H1 (cell line): ENCODE measurements around the gene ADD3. TPM values are rescaled to one million over a fixed set of nuclear protein-coding genes. Genes with fewer than 3 reads are reported as not detected.
"Not testable (repeated sequence)": the region's sequence is repeated elsewhere in the genome, so short reads cannot be mapped to it uniquely, and the experiment has no call there.

ENCODE experiments used
- CTCF ChIA-PET: fragments of 300-600 bp; sonication (Branson Sonifier 250); formaldehyde crosslinking; loops from one replicate; lab custom pipeline; 2021; ENCODE audit not compliant: partially characterized antibody; lab: Charles Lee
- POLR2A ChIA-PET: fragments of 300-600 bp; sonication (Branson Sonifier 250); formaldehyde crosslinking; loops from one replicate; lab custom pipeline; 2021; ENCODE audit warnings: inconsistent platforms; ENCODE audit not compliant: partially characterized antibody; lab: Charles Lee
- DNase-seq, 2 experiments: peaks; one replicate each; pipeline versions ENCODE4 v3.0.0 to v3.0.0-alpha.2; 2010 to 2022; ENCODE audit warnings: low spot score in 2 of 2, low read depth in 1 of 2, mixed read lengths in 1 of 2
- FAIRE-seq: peaks from 2 replicates; lab custom pipeline; 2011; peaks lifted over from hg19 to GRCh38; lab: Jason Lieb, UNC
- H2AFZ ChIP-seq: 2 replicates; pipeline ENCODE4 v1.8.1; 2012; ENCODE audit warnings: low read length, inconsistent platforms
- H2AK5ac ChIP-seq: 2 replicates; pipeline ENCODE4 v1.6.1; 2013; ENCODE audit warnings: low read depth, low read length
- H2BK120ac ChIP-seq: replicated peaks from 2 replicates; pipeline ENCODE3; 2013; ENCODE audit warnings: low read depth, low read length, inconsistent platforms
- H2BK12ac ChIP-seq: 2 replicates; pipeline ENCODE4 v1.6.1; 2013; ENCODE audit warnings: low read depth, low read length
- H2BK15ac ChIP-seq: 2 replicates; pipeline ENCODE4 v1.6.1; 2013; ENCODE audit warnings: low read length
- H2BK20ac ChIP-seq: 2 replicates; pipeline ENCODE4 v1.6.1; 2013; ENCODE audit warnings: low read length
- H2BK5ac ChIP-seq: 2 replicates; pipeline ENCODE4 v1.6.1; 2013; ENCODE audit warnings: low read depth, low read length
- H3K14ac ChIP-seq: 2 replicates; pipeline ENCODE4 v1.6.1; 2013; ENCODE audit warnings: inconsistent platforms; ENCODE audit not compliant: insufficient read length
- H3K18ac ChIP-seq: 2 replicates; pipeline ENCODE4 v1.6.1; 2013; ENCODE audit warnings: low read length; ENCODE audit errors: extremely low read depth
- H3K23ac ChIP-seq: 2 replicates; pipeline ENCODE4 v1.6.1; 2013; ENCODE audit warnings: inconsistent platforms; ENCODE audit not compliant: insufficient read length
- H3K23me2 ChIP-seq: 2 replicates; pipeline ENCODE4 v1.6.1; 2013; ENCODE audit warnings: low read depth, low read length
- H3K27ac ChIP-seq: 2 replicates; pipeline ENCODE4 v1.6.1; 2011; ENCODE audit warnings: low read depth, low read length, inconsistent platforms
- H3K27me3 ChIP-seq, 4 experiments: replicated peaks in 1 of 4; 1 replicate in 1 of 4; 2 replicates in 3 of 4; pipeline versions ENCODE4 v1.6.1 to v1.8.1; 2011 to 2013; ENCODE audit warnings: low read length in 3 of 4, mild to moderate bottlenecking in 3 of 4, inconsistent platforms in 2 of 4, mixed read lengths in 2 of 4, moderate library complexity in 1 of 4; ENCODE audit not compliant: control insufficient read depth in 3 of 4, insufficient read depth in 3 of 4; ENCODE audit errors: extremely low read depth in 1 of 4
- H3K36me3 ChIP-seq, 4 experiments: 2 replicates each; pipeline versions ENCODE4 v1.6.1 to v1.8.1; 2011 to 2013; ENCODE audit warnings: mild to moderate bottlenecking in 4 of 4, low read length in 3 of 4, moderate library complexity in 2 of 4, control low read depth in 1 of 4, inconsistent platforms in 1 of 4; ENCODE audit not compliant: insufficient read depth in 4 of 4, control insufficient read depth in 2 of 4
- H3K4ac ChIP-seq: replicated peaks from 2 replicates; pipeline ENCODE3; 2013; ENCODE audit warnings: low read length, low read depth, mixed read lengths, inconsistent platforms; ENCODE audit not compliant: insufficient read length
- H3K4me1 ChIP-seq, 4 experiments: replicated peaks in 1 of 4; 1 replicate in 1 of 4; 2 replicates in 3 of 4; pipeline versions ENCODE4 v1.6.1 to v1.8.1; 2011 to 2013; ENCODE audit warnings: low read length in 3 of 4, inconsistent platforms in 2 of 4, mixed read lengths in 1 of 4; ENCODE audit not compliant: insufficient read depth in 4 of 4, control insufficient read depth in 3 of 4
- H3K4me2 ChIP-seq, 2 experiments: 2 replicates each; pipeline versions ENCODE4 v1.6.1 to v1.8.1; 2011 to 2013; ENCODE audit warnings: low read depth in 2 of 2, low read length in 2 of 2, control low read depth in 1 of 2, inconsistent platforms in 1 of 2, mild to moderate bottlenecking in 1 of 2; ENCODE audit not compliant: insufficient read depth in 1 of 2
- H3K4me3 ChIP-seq, 4 experiments: fragments of 200-600, 300-600 bp in 1 of 4; sonication (generic), shearing (Covaris generic), sonication (Bioruptor Twin) in 1 of 4; 2 replicates each; pipeline versions ENCODE4 v1.5.1 to v1.8.1; 2011 to 2016; ENCODE audit warnings: low read length in 4 of 4, low read depth in 3 of 4, control low read depth in 2 of 4, inconsistent platforms in 2 of 4, mild to moderate bottlenecking in 2 of 4, mixed read lengths in 1 of 4, moderate library complexity in 1 of 4; ENCODE audit not compliant: insufficient read depth in 2 of 4; ENCODE audit errors: extremely low read depth in 1 of 4
- H3K56ac ChIP-seq: replicated peaks from 2 replicates; pipeline ENCODE3; 2013; ENCODE audit warnings: low read depth, mild to moderate bottlenecking, mixed read lengths, low read length, inconsistent platforms; ENCODE audit not compliant: insufficient read length
- H3K79me1 ChIP-seq: 2 replicates; pipeline ENCODE4 v1.6.1; 2013; ENCODE audit warnings: low read depth, low read length, control low read depth
- H3K79me2 ChIP-seq, 2 experiments: 2 replicates each; pipeline versions ENCODE4 v1.6.1 to v1.8.1; 2012 to 2013; ENCODE audit warnings: low read length in 2 of 2, mild to moderate bottlenecking in 2 of 2, inconsistent platforms in 1 of 2; ENCODE audit not compliant: insufficient read depth in 2 of 2, control insufficient read depth in 1 of 2
- H3K9ac ChIP-seq, 4 experiments: replicated peaks in 1 of 4; 1 replicate in 1 of 4; 2 replicates in 3 of 4; pipeline versions ENCODE4 v1.6.1 to v1.8.1; 2011 to 2013; ENCODE audit warnings: low read depth in 3 of 4, low read length in 3 of 4, control low read depth in 2 of 4, mild to moderate bottlenecking in 2 of 4, moderate library complexity in 2 of 4, inconsistent platforms in 1 of 4; ENCODE audit errors: extremely low read depth in 1 of 4
- H3K9me3 ChIP-seq, 2 experiments: 2 replicates each; pipeline versions ENCODE4 v1.6.1 to v1.8.1; 2012 to 2013; ENCODE audit warnings: mild to moderate bottlenecking in 2 of 2, moderate library complexity in 2 of 2, control low read depth in 1 of 2, inconsistent platforms in 1 of 2, low read depth in 1 of 2, low read length in 1 of 2, mixed read lengths in 1 of 2; ENCODE audit not compliant: insufficient read depth in 2 of 2
- H4K20me1 ChIP-seq, 2 experiments: replicated peaks in 1 of 2; 2 replicates each; pipeline versions ENCODE3 to v1.8.1; 2011 to 2013; ENCODE audit warnings: inconsistent platforms in 2 of 2, low read length in 2 of 2, mild to moderate bottlenecking in 1 of 2; ENCODE audit not compliant: insufficient read depth in 2 of 2, control insufficient read depth in 1 of 2
- H4K5ac ChIP-seq: 2 replicates; pipeline ENCODE4 v1.6.1; 2013; ENCODE audit warnings: low read length, low read depth, mixed read lengths, inconsistent platforms; ENCODE audit not compliant: insufficient read length
- H4K8ac ChIP-seq: 2 replicates; pipeline ENCODE4 v1.8.0; 2013; ENCODE audit warnings: mild to moderate bottlenecking, moderate library complexity, low read length, inconsistent platforms; ENCODE audit not compliant: insufficient read depth; ENCODE audit errors: extremely low read depth
- H4K91ac ChIP-seq: replicated peaks from 2 replicates; pipeline ENCODE3; 2013; ENCODE audit warnings: low read length, mixed read lengths, inconsistent platforms; ENCODE audit not compliant: insufficient read length
- WGBS, 2 experiments: shearing (Covaris generic) in 1 of 2; methylation state at CpG; one replicate each; pipeline versions ENCODE4 v1.1.6 to v1.1.7; 2013 to 2015; ENCODE audit warnings: low lambda C conversion rate in 2 of 2, mixed read lengths in 2 of 2, inconsistent platforms in 1 of 2, low coverage in 1 of 2, missing lambda C conversion rate in 1 of 2; ENCODE audit not compliant: insufficient replicate concordance in 2 of 2, insufficient coverage in 1 of 2, insufficient read length in 1 of 2; ENCODE audit errors: extremely low coverage in 1 of 2, missing lambda C conversion rate in 1 of 2; 5-methylcytosine and 5-hydroxymethylcytosine counted together
- polyA plus RNA-seq, 7 experiments: library from polyadenylated mRNA; depleted of rRNA in 3 of 7; stranded (reverse) in 5 of 7; unstranded in 2 of 7; fragments of >200 nt in 5 of 7; fragments of 200-250 nt in 2 of 7; gene quantifications; 1 replicate in 5 of 7; 2 replicates in 1 of 7; 4 replicates in 1 of 7; pipeline versions ENCODE4 v1.2.1 to v1.2.3, GENCODE V29; 2011 to 2013; ENCODE audit warnings: missing spikeins in 2 of 7, mixed read lengths in 2 of 7
- total RNA-seq: library from RNA; stranded (reverse); fragmentation: NEBNext Ultra II Directional; extraction: Animal tissue kit (Norgen Biotek cat#: 25700); gene quantifications from 2 replicates; pipeline ENCODE4 v1.2.1, GENCODE V29; 2021

ADD3 gene
- total and polyA plus RNA-seq, 2 of the 8 experiments (the other 6 are each of a cell fraction or from before 2014, with no cell fraction given): 44.7 to 85.6 TPM

DNA sequence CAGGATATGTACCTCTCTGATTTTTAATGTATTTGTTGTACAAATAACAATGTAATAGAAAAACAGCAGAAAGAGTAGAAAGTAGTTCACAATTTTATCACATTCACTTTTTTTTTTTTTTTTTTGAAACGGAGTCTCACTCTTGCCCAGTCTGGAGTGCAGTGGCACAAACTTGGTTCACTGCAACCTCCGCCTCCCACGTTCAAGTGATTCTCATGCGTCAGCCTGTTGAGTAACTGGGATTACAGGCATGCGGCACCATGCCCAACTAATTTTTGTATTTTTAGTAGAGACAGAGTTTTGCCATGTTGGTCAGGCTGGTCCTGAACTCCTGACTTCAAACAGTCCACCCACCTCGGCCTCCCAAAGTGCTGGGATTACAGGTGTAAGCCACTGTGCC lies 128.1 kb downstream of the ADD3 start:
- H2BK5ac ChIP-seq, H3K18ac ChIP-seq, H3K27ac ChIP-seq, POLR2A ChIA-PET, H2AK5ac ChIP-seq, H3K23me2 ChIP-seq, H3K4ac ChIP-seq, H2BK20ac ChIP-seq, DNase-seq, H3K14ac ChIP-seq, H4K91ac ChIP-seq, H3K9me3 ChIP-seq, FAIRE-seq, H3K23ac ChIP-seq, H3K4me3 ChIP-seq, H3K79me2 ChIP-seq, H3K79me1 ChIP-seq, H3K9ac ChIP-seq, H4K20me1 ChIP-seq, H3K4me1 ChIP-seq, H3K4me2 ChIP-seq, H3K27me3 ChIP-seq, H3K56ac ChIP-seq, H2BK15ac ChIP-seq, H2BK12ac ChIP-seq, H4K8ac ChIP-seq, H2AFZ ChIP-seq, H2BK120ac ChIP-seq, H4K5ac ChIP-seq: not testable (repeated sequence)
- peaks cover 0 to 23% (median 14%) of the 10 kb centered on the region in 4 experiments; a peak in 4 of 8 replicates for H3K36me3 ChIP-seq
- CTCF ChIA-PET: interaction anchor here (0.6 to 1.8 kb wide), 8 partner anchors 71 to 251 kb away, joined by 3 to 10 read pairs (median 4); partner anchors contain the start of gene MXI1
- WGBS, 2 experiments: 90% methylated on average over 6 of the region's 6 CpGs; no CpG with 5 or more reads in 1 of the 2 experiments
